GM21786 (cell line): ENCODE measurements around the gene S100A11.
"Not testable (repeated sequence)": the region's sequence is repeated elsewhere in the genome, so short reads cannot be mapped to it uniquely, and the experiment has no call there.

ENCODE experiments used
- ATAC-seq: cut with Tn5 transposase; IDR thresholded peaks from one replicate; pipeline ENCODE4 v1.9.1; 2021; ENCODE audit not compliant: unreplicated experiment

S100A11 gene

DNA sequence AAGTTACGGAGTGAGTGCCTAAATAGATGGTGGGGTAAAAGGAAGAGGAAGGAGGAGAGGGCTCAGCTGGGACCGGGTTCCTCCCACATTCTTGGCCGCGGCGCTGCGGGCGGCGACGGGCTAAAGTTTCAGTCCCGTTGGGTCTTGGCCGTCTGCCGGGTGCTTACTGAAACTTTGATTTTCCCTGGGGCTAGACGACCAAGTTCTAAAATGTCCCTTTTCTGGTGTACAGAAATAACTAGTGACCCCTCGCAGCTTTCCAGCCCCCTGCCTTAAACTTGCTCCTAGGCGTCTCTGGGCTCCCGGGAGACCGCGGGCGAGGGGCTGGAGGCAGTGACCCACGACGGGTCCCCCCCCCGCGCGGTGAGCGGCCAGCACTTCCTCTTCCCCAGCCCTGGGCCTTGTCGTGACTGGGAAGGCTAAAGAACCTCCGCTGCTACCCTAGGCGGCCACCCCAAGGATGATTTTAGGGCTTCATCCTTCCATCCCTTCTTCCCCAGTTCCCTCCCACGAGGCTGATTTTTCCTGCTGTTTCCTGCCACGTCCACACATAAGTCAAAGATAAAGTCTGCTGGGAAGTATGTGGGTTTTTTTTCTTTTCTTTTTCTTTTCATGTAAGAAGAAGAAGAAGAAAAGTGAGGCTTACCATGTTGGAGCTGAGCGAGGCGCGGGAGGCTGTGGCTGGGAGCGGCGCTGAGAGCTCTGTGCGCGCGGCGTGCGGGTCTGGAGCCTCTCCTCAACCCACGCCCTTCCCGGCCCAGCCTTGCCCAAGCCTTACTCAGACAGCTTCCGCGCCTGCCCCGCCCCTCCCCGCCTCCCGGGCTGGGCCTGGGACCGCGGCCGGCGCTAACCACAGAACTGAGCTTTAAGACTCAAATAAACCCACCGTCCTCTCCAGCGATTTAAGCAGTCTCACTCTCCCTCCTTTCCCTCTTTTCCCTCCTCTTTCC, at the start of gene S100A11:
S100A11 (minus strand) TSS at position 738 of the 950 bp plus-strand sequence; CDS start at position 649, 89 bp downstream.
- peak; percentile 47 for ATAC-seq

DNA sequence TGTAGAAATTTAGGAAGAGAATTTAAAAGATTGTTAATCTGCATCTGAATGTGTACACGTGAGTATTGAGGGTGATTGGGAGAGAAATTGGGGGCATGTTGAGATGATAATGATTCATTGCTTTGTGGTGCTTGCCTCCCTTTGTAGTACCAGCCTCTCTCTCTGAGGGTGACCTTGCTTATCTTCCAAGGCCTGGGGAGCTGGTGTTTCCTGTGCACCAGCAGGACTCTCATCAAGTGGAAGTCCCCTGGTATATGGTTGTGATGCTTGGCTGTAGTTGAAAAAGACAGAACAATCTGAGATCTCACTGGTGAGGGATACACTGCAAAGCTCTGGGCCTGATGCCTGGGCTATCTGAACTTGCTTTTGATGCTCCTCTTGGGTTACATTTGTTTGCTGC, 48.0 kb upstream of the S100A11 start:
- no peak for ATAC-seq

DNA sequence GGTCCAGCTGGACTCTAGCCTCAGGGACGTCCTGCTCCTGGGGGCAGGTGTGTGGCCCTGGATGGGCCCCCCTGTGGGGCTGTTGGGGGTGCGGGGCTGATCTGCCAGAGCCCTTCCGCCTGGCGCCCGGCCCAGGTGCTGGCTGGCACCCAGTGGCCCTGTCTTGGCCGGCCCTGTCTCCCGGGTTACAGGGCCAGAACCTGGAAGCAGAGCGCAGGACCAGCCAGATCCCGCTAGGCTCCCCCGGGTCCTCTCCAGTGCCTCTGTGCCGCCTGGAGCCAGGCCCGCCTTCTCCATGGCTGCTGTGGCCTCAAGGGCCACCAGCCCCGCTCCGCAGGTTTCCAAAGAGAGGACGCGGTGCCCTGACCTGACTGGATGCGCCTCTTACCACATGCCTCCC, 44.2 kb upstream of the S100A11 start:
- not testable (repeated sequence) for ATAC-seq

DNA sequence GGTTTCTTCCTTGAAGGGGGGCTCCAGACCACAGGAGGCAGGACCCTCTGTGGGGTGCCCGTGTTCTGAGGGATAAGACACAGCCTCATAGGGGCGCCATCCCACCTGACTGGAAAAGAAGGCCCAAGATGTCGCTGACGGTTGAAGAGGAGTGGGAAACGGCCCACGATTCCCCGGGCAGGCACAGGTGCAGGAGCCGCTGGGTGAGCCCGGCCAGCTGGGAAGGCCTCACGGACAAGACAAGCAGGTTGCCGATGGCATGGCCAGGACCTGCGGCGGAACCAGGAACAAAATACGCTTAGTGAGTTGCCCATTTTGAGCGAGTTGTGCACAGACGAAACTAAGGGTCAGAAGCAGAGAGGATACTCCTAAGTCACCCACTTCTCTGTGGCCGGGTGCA, 43.7 kb upstream of the S100A11 start:
- not testable (repeated sequence) for ATAC-seq

DNA sequence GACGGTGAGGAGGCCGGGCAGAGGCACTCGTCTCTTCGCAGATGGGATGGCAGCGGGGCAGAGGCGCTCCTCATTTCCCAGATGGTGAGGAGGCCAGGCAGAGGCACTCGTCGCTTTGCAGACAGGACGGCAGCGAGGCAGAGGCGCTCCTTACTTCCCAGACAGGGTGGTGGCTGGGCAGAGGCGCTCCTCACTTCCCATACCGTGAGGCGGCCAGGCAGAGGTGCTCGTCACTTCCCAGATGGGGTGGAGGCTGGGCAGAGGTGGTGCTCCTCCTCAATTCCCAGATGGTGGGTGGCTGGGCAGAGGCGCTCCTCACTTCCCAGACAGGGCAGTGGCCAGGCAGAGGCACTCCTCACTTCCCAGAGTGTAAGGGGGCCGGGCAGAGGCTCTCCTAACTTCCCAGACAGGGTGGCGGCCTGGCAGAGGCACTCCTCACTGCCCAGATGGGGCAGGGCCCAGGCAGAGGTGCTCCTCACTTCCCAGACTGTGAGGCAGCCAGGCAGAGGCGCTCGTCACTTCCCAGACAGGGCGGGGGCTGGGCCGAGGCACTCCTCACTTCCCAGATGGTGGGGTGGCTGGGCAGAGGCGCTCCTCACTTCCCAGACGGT, 42.1 kb upstream of the S100A11 start:
- no peak for ATAC-seq

DNA sequence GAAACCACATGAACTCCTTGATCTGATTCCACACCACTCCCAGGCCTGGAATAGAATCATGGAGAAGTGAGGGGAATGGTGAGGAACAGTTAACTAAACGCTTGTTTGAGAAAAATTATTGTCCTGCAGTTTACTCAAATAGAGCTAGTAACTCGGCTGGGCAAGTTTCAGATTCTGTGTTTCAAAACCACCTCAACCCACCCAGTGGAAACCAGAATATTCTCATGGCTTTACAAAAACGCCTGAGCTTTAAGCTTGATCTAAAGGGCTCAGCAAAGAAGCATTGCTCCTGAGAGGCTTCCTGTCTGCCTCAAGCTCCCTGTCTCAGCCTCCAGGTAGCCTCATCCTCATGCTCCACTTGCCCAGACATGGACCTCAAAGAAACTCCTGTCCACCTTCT, 35.5 kb upstream of the S100A11 start:
- ATAC-seq, result no peak

DNA sequence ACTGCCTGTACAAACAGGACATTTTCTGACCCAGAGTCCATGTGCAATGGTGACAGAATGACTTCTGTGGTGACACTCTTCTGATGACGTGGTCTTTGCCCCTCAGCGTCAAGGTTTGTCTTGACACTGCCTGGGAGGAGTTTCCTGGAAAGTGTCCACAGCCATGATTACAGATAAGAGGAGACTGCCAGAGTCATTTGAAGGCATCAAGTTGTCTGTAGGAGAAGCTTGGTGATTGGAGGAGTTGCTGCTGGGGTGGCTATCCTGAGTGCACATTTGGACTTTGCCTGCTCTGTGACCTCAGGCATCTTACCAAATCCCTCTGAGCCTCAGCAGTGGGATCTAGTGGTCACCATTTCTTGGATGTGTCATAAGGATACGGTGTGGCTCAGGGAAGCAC, 34.3 kb upstream of the S100A11 start:
- ATAC-seq, result no peak

DNA sequence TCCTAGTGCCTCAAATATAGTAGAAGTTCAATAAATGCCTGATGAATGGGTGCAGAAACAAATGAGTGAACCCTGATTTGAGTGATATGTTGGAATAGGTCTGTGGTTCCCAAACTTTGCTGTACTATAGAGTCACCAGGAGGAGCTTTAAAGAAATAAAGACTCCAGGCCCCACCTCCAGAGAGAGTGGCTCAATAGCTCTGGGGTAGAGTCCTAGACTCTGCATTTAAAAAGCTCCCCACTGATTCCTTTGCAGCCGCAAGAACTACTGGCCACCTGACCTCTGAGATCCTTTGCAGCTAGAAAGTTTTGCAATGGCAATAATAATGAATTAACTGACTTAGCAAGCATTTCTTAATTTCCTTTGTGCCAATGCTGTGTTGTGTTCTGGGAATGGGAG, 31.1 kb upstream of the S100A11 start:
- no peak for ATAC-seq

DNA sequence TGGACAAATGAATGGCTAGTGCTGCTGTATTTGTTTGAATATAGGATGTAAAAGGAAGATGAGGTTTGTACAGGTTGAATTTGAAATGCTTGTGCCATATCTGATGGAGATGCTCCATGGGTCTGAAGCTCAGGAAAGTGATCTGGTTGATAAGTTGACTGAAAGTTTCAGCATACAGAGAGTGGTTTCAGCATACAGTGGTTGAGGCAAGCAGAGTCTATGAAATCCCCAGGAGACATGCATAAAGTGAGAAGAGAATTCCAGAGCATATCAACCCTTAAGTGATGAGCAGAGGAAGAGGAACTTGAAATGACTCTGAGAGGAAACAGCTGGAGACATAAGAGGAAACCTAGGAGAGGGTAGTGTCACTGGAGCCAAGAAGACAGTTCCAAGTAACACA, 30.3 kb upstream of the S100A11 start:
- ATAC-seq, result no peak

DNA sequence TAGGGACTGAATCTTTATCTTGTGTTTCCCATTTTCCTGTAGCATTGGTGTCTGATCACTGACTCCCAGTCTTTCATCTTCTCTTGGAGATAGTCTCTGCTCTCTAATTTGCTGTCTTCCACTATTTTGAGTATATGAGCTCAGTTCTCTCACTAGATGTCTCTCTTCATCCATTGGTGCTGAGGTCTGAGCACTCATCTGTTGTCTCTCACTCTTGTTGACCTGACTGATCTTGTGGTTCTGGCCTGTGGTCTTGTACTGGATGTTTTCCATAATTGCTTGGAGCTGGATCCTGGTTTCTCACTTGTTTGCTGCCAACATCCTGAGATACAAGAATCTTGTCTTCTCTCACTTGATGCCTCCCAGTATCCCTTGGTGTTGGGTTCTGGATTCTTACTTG, 25.1 kb upstream of the S100A11 start:
- ATAC-seq, result no peak

DNA sequence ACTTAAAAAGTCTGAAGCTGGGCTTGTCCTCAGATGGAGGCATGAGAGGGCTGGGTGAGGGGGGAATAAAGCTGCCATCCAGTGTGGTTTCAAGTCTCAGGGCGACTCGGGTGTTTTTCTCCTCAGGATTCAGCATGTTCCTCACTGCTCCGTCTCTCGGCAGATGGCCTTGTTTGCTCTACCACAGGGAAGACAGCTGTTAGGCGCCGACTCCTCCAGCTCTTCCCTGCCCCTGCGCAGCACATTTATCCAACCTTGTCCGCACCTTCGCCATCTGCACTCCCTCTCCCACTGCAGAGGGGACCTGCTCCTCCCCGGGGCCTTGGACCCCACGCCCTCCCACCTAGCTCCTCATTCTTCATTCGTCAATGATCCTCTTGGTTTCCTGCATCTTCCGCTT, 16.6 kb upstream of the S100A11 start:
- no peak for ATAC-seq

DNA sequence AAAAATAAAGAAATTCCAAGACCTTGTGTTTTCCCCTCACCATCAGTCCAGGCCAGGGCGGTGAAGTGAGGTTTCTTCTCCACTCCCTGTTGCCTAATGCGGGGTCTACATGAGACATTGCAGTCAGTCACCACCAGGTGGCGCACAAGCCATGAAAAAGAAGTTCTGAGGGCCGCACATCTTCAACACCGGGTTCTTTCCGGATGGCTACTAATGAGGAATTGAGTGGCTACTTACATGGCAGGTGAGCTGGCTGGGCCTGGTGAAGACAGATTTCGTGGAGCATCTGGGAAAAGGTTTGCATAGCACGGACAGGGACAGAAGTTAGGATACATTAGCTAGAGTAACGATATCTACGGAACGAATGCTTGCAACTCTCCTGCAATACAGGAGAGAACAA, 15.8 kb upstream of the S100A11 start:
- ATAC-seq, result no peak

DNA sequence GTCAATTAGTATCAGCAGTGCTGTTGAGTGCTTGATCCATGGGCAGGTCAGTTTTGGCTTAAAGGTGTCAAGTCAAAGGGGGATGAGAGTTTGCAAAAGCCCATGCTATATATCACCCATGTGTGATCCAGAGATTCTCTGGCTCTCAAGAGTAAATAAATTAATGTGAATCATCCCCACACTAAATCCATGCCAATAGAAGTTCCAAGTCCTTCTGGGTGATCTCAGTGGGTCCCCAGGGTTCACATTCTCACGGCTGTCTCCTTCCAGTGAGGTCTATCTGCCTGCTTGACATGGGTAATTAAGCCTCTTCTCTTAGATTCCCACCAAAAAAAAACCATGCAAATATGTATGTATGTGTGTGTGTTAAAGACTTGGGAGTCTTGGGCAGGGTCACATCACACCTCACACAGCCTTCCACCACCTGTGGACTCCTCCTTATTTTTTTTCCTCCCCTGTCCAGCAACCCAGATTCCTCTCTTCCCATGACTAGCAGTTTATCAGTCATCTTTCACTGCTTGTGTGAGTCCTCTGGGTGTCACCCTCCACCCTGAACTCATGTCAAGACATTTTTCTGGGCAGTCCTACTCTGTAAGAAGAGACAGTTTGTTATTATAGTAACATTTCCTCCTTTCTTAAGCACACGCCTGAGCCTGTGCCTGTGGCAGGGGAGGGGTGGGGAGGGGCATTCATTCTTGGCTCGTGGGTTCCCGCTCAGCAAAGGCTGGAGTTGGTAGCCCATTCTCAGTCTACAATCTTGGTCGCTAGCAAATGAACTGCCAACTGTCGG, 14.3 kb upstream of the S100A11 start:
- no peak for ATAC-seq

DNA sequence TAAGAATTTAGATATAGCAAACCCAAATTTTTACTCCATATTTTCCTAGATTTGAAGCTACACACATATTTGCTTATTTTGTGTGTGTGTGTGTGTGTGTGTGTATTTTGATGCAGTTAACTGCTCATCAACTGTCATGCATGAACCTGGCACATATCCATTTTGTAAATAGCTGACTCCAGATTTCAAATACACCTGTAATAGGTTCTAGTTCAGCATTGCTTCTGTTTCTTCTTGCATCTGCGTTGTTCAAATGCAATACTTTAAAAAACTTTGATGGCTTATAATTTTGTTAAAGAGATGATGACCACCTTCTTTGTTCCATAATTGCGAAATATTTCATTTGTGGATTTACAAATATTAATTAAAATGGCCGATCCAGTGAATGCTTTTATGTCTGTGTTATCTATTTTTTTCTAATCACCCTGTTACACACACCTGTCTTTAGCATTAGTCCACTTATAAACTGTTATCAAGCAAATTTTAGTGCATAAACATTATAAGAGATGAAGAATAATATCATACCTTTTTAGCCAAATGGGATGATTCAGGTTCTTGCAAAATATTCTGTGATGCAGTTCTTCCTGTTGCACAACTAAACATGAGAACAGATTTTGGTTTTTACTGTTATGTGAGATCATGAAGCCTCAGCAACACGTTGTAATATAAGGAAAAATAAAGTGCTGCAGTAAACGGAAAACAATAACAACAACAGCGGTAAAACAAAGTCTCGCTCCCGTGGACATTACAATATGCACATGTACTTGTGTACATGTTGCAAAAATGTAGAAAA, 12.7 kb upstream of the S100A11 start:
- ATAC-seq, result no peak

DNA sequence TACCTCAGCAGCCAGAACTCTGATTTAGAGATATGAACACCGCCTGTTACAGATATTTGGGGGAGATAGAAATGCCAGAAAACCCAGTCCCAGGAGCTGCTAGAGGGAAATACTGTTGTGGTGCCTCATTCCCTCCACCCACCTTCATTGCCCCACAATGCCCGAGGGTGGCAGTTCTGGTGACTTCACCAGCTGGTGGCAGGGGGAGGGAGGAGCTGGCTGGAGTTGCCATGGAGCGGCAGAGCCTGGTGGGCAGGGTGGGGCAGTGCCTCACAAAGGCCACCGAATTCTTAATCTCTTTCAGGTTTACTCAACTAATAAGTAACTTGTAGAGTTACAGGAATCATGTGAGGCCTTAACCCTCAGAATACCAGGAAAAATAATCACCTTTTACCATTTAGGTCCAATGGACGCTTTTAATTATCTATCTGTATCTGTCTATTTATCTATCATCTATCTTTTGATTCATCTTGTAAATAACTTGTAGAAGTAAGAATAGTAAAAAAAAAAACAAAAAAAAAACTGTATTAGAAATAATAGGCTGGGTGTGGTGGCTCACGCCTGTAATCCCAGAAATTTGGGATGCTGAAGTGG, 11.7 kb upstream of the S100A11 start:
- peak; percentile 24 for ATAC-seq

DNA sequence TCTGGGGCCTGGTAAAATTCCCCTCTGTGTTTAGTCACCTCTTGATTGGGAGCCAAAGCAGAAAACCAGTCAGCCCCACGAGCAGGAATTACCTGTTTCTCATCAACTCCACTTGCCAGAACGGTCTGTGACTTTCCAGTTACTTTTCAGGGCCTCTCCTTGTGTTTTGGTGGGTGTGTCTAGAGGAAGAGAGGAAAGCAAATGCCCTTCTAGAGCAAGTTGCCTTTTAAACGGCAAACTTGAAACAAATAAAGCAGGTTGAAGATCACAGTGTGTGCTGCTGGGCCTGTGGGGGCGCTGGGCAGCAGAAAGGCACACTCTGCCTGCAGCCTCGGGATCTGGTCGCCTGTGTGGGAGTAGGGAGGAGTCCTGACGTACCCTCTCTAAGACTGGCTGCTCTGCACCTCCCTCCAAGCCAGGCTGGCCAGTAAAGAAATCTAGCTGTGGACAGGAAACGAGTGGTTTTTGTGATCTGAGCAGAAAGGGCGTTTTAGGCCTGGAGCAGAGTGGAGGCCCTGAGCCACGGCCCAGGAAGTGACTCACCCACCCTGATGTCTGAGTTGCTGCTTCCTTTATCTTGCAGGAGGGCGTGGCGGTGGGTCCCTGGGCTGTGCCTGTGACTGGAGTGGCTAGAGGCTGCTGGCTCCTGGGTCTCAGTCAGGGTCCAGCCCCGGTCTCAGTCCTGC, 11.1 kb upstream of the S100A11 start:
- peak; percentile 95 for ATAC-seq

DNA sequence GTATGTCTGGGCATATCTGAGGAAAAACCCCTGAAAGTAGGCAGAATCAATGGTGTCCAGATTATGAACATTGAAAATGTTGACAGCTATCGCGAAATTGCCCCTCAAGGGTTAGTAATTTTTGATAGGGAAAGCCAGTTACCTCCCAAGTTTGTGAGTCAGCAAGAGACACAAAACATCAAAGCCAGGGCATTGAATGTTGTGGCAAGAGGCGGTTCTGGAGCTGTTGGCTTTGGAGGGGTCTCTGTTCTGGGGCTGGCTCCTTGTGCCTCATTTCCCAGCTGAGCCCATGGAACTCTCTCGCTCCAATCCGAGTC, 10.6 kb upstream of the S100A11 start:
- ATAC-seq, result no peak

DNA sequence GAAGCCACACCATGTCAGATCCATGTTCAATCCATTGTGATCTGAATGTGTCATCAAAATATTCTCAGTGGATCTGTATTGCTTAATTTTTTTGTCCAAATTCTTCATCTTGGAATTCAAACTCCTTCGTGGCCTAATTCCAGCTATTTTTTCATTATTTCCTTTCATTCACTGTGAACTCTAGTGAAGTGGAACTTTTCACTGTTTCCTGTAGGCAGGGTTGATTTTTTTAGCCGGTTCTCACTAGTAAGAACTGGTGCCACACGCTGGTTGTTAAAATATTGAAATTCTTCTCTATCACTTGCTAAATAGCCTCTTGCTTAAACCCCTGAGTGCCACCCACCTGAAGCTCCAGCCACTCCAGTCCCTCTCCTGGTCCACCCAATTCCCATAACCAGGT, 7.6 kb upstream of the S100A11 start:
- no peak for ATAC-seq

DNA sequence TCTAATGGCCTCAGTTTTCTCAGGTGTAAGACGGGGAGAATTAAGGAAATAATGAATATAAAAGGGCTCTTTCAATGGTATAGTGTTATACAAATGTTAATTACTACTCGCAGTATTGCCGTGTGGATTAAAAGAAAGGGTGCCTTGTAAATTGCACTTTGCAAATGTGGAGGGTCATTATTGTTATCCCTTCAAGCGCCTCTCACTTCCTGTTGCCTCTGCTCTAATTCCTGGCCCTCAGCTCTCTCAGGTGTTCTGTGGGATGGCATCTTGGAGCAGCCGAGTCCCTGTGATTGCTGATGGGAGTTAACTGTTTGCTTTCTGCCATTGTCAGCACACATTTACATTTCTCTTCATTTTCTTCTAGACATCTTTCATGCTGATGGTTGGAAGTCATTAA, 7.1 kb upstream of the S100A11 start:
- no peak for ATAC-seq

DNA sequence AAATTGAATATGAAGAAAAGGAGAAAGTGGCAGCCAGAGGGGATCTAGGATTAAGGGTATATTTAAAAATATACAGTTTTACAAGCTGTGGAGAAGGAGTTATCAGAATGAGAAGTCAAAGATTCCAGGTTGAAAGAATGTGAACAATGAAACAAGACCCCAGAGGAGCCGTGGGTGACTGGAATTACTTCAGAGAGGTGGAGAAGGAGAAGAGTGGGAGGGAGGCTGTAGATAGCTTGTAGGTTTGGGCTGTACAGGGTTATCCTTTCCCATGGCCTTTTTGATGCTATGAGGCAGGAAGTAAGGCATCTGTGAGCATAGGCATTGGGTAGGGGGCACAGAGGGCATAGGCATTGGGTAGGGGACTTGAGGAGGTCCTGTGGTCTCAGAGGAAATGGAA, 5.2 kb upstream of the S100A11 start:
- ATAC-seq, result no peak
